ENCODE measurements around the gene DTNA. TPM values are rescaled to one million over a fixed set of nuclear protein-coding genes. Genes with fewer than 3 reads are reported as not detected.

DTNA gene
- total and polyA plus RNA-seq, 2 donors (not counting 1 experiment from before 2014, with no cell fraction given) = 38.8 to 49.8 TPM

DNA sequence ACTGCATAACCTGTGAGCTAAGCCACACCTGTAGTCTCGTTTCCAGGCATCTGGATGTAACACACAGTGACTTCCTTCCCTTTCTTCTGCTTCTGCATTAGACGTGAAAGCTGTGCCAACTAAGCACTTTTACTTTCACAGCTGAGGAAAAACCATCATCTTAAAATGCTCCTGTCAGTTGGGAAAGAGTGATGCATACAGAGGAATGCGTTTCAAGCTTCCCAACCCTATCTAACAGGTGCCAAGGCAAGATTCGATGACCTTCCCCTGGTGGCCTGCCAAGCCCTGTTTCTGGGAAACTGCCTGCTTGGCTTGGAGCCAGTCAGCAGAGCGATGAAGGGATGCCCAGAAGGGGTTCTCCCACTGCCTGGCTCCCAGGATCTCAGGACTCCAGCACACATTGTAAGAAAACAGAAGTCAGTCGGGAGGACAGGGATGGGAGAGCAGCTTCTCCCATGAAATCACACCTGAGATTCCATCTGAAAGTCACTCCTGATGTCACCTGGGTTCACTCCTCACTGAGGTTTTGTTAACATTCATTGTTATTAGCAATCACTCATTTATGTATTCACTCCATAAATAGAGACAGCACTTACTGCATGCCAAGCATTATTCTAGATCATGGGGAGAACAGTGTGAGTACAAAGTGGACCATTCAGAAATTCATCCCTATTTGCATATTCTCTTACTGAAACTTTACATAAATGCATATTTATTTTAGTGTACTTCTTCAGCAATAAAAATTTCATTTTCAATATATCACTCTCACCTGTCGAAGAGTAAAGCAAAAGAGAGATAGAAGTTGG lies 64.1 kb downstream of the DTNA start:
- Histone ChIP-seq H3K9me3 (ENCODE audit: control insufficient read depth, insufficient read depth, low read depth, low read length) (no peaks in the 10 kb centered on the region), H3K4me1 (ENCODE audit: control insufficient read depth, extremely low read depth, insufficient read depth, low read length) (peaks cover 16% of the 10 kb centered on the region), H4K20me1 (ENCODE audit: control insufficient read depth, extremely low read depth, insufficient read depth, low read length) (no peaks in the 10 kb centered on the region), H3K27me3 (ENCODE audit: control insufficient read depth, insufficient read depth, low read length) (no peaks in the 10 kb centered on the region), H3K27ac (ENCODE audit: insufficient read depth, low read length) (no peak overlapping the region), H3K9ac (ENCODE audit: insufficient read depth, low read length) (no peak overlapping the region), H2AFZ (ENCODE audit: low read length) (no peak overlapping the region), H3K79me2 (ENCODE audit: control insufficient read depth, insufficient read depth, low read length) (no peaks in the 10 kb centered on the region), H3K4me2 (ENCODE audit: extremely low read depth, insufficient read depth, low read length) (peak overlapping the region; percentile 9), H3K36me3 (ENCODE audit: control insufficient read depth, insufficient read depth, low read length) (no peaks in the 10 kb centered on the region), H3K4me3 (replicated peaks in 1 of 4; ENCODE audit: control extremely low read depth in 1 of 4, insufficient read depth in 1 of 4, low read depth in 3 of 4, low read length in 4 of 4) (no peak overlapping the region)
- TF ChIP-seq, protein P1, sequence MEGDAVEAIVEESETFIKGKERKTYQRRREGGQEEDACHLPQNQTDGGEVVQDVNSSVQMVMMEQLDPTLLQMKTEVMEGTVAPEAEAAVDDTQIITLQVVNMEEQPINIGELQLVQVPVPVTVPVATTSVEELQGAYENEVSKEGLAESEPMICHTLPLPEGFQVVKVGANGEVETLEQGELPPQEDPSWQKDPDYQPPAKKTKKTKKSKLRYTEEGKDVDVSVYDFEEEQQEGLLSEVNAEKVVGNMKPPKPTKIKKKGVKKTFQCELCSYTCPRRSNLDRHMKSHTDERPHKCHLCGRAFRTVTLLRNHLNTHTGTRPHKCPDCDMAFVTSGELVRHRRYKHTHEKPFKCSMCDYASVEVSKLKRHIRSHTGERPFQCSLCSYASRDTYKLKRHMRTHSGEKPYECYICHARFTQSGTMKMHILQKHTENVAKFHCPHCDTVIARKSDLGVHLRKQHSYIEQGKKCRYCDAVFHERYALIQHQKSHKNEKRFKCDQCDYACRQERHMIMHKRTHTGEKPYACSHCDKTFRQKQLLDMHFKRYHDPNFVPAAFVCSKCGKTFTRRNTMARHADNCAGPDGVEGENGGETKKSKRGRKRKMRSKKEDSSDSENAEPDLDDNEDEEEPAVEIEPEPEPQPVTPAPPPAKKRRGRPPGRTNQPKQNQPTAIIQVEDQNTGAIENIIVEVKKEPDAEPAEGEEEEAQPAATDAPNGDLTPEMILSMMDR (conservative IDR thresholded peaks at IDR 0.05 in 1 of 2, IDR thresholded peaks at IDR 0.05 in 1 of 2; ENCODE audit: low read depth in 1 of 2, low read length in 2 of 2) = no peak
- TF ChIP-seq EZH2 (IDR thresholded peaks at IDR 0.05; ENCODE audit: low read length, missing control alignments) = no peak
- peak; percentile 35 to 76 for DNase-seq (ENCODE audit: low read depth in 2 of 2)

DNA sequence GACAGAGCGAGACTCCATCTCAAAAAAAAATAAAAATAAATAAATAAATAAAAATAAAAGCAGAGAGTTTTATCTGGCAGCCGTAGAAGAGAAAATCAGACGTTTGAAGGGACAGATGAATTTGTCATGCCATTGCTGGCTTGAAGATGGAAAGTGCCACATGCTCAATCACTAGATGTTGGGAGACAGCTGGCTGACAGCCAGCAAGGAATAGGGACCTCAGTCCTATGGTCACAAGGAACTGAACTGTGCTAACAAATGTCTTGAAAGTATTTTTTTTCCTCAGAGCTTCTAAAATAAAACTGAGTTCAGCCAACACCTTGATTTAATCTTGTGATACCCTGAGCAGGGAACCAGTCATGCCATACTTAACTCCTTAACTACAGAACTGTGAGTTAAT lies 65.4 kb downstream of the DTNA start:
- no peaks in the 10 kb centered on the region for H4K20me1 ChIP-seq (ENCODE audit: control insufficient read depth, extremely low read depth, insufficient read depth, low read length)
- H3K4me2 ChIP-seq (ENCODE audit: extremely low read depth, insufficient read depth, low read length) = no peak overlapping the region
- no peak for TF ChIP-seq EZH2 (IDR thresholded peaks at IDR 0.05; ENCODE audit: low read length, missing control alignments)
- TF ChIP-seq, protein P1 (conservative IDR thresholded peaks at IDR 0.05 in 1 of 2, IDR thresholded peaks at IDR 0.05 in 1 of 2; ENCODE audit: low read depth in 1 of 2, low read length in 2 of 2) = no peak

DNA sequence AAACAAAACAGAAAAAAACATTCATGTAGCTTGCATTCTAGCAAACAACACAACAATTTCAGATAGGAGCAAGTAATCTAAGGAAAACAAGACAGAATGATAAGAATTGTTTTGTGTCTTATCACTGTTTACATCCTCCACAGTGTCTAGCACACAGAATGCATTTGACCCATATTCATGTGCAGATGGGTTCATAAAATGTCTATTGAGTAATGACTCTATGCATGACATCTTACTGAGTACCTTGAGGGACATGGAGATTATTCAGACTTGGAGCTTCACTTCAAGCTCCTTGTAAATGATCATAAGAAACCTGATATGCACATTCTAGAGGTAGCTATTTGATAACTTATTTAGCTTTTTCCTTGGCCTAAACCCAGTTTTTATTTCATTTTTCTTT lies 69.0 kb downstream of the DTNA start:
- Histone ChIP-seq H3K4me3 (replicated peaks in 1 of 4; ENCODE audit: control extremely low read depth in 1 of 4, insufficient read depth in 1 of 4, low read depth in 3 of 4, low read length in 4 of 4) (no peak overlapping the region), H3K9ac (ENCODE audit: insufficient read depth, low read length) (no peak overlapping the region), H3K9me3 (ENCODE audit: control insufficient read depth, insufficient read depth, low read depth, low read length) (no peaks in the 10 kb centered on the region), H4K20me1 (ENCODE audit: control insufficient read depth, extremely low read depth, insufficient read depth, low read length) (no peaks in the 10 kb centered on the region), H2AFZ (ENCODE audit: low read length) (no peak overlapping the region), H3K4me1 (ENCODE audit: control insufficient read depth, extremely low read depth, insufficient read depth, low read length) (peaks cover 6% of the 10 kb centered on the region), H3K27ac (ENCODE audit: insufficient read depth, low read length) (no peak overlapping the region), H3K27me3 (ENCODE audit: control insufficient read depth, insufficient read depth, low read length) (no peaks in the 10 kb centered on the region), H3K4me2 (ENCODE audit: extremely low read depth, insufficient read depth, low read length) (no peak overlapping the region), H3K36me3 (ENCODE audit: control insufficient read depth, insufficient read depth, low read length) (no peaks in the 10 kb centered on the region), H3K79me2 (ENCODE audit: control insufficient read depth, insufficient read depth, low read length) (no peaks in the 10 kb centered on the region)
- no peak for DNase-seq (ENCODE audit: low read depth in 2 of 2)
- no peak for TF ChIP-seq EZH2 (IDR thresholded peaks at IDR 0.05; ENCODE audit: low read length, missing control alignments)
- TF ChIP-seq, protein P1 (conservative IDR thresholded peaks at IDR 0.05 in 1 of 2, IDR thresholded peaks at IDR 0.05 in 1 of 2; ENCODE audit: low read depth in 1 of 2, low read length in 2 of 2) = no peak

More for the DNA sequence above, 65.4 kb downstream of the DTNA start:
- no peaks in the 10 kb centered on the region for H3K79me2 ChIP-seq (ENCODE audit: control insufficient read depth, insufficient read depth, low read length)
- H2AFZ ChIP-seq (ENCODE audit: low read length) = no peak overlapping the region
- H3K4me1 ChIP-seq (ENCODE audit: control insufficient read depth, extremely low read depth, insufficient read depth, low read length) = peaks cover 16% of the 10 kb centered on the region
- DNase-seq (ENCODE audit: low read depth in 2 of 2) = no peak
- no peak overlapping the region for H3K9ac ChIP-seq (ENCODE audit: insufficient read depth, low read length)
- no peaks in the 10 kb centered on the region for H3K36me3 ChIP-seq (ENCODE audit: control insufficient read depth, insufficient read depth, low read length)
- H3K4me3 ChIP-seq (replicated peaks in 1 of 4; ENCODE audit: control extremely low read depth in 1 of 4, insufficient read depth in 1 of 4, low read depth in 3 of 4, low read length in 4 of 4) = no peak overlapping the region
- no peaks in the 10 kb centered on the region for H3K27me3 ChIP-seq (ENCODE audit: control insufficient read depth, insufficient read depth, low read length)
- H3K9me3 ChIP-seq (ENCODE audit: control insufficient read depth, insufficient read depth, low read depth, low read length) = no peaks in the 10 kb centered on the region
- no peak overlapping the region for H3K27ac ChIP-seq (ENCODE audit: insufficient read depth, low read length)

Data from fibroblast of lung (primary cell).